PC-9 (cell line): ENCODE data around the gene SMTNL2. TPM values are rescaled to one million over a fixed set of nuclear protein-coding genes. Genes with fewer than 3 reads are reported as not detected.

Experiments
- BruUV-seq: library from RNA; stranded (reverse); fragments of 400-500 nt; replicated peaks from 2 replicates; lab custom pipeline; 2021; lab: Mats Ljungman, UMichigan
- CTCF ChIA-PET: fragments of 300-600 bp; sonication (Branson Sonifier 250); formaldehyde crosslinking; loops from one replicate; lab custom pipeline; 2022; ENCODE audit warnings: antibody characterized with exemption; lab: Charles Lee
- POLR2A ChIA-PET: fragments of 300-600 bp; sonication (Branson Sonifier 250); formaldehyde crosslinking; loops from one replicate; lab custom pipeline; 2022; ENCODE audit warnings: antibody characterized with exemption; ENCODE audit not compliant: unreplicated experiment; lab: Charles Lee
- DNase-seq, 2 experiments: peaks; one replicate each; pipeline versions ENCODE4 v3.0.0 to v3.0.0-alpha.2; 2015 to 2022; ENCODE audit warnings: mixed read lengths in 1 of 2
- H2AFZ ChIP-seq: fragments of 200-600 bp; sonication (generic); 2 replicates; pipeline ENCODE4 v1.8.1; 2017; ENCODE audit warnings: antibody characterized with exemption
- H3F3A ChIP-seq: fragments of 200-600 bp; sonication (generic); 2 replicates; pipeline ENCODE4 v1.8.1; 2017; ENCODE audit warnings: antibody characterized with exemption, mild to moderate bottlenecking, low read depth; ENCODE audit not compliant: insufficient read depth
- H3K27ac ChIP-seq: fragments of 200-600 bp; sonication (generic); 2 replicates; pipeline ENCODE4 v1.6.1; 2016; ENCODE audit warnings: mixed run types
- H3K27me3 ChIP-seq: fragments of 200-600 bp; sonication (generic); 2 replicates; pipeline ENCODE4 v1.6.1; 2016; ENCODE audit warnings: low read depth, mixed run types; ENCODE audit not compliant: insufficient read depth
- H3K36me3 ChIP-seq: fragments of 200-600 bp; sonication (generic); 2 replicates; pipeline ENCODE4 v1.6.1; 2016; ENCODE audit warnings: low read depth, mixed run types
- H3K4me1 ChIP-seq: fragments of 200-600 bp; sonication (generic); replicated peaks from 2 replicates; pipeline ENCODE4 v1.6.1; 2016; ENCODE audit warnings: mixed run types; ENCODE audit not compliant: insufficient read depth
- H3K4me2 ChIP-seq: fragments of 200-600 bp; sonication (generic); 2 replicates; pipeline ENCODE4 v1.6.1; 2017; ENCODE audit warnings: mixed run types
- H3K4me3 ChIP-seq: fragments of 200-600 bp; sonication (generic); 2 replicates; pipeline ENCODE4 v1.6.1; 2016; ENCODE audit warnings: mixed run types
- H3K79me2 ChIP-seq: fragments of 200-600 bp; sonication (generic); 2 replicates; pipeline ENCODE4 v1.6.1; 2017; ENCODE audit warnings: low read depth, mixed run types
- H3K9me2 ChIP-seq: fragments of 200-600 bp; sonication (generic); 2 replicates; pipeline ENCODE4 v1.8.1; 2017; ENCODE audit warnings: mild to moderate bottlenecking; ENCODE audit not compliant: insufficient read depth
- H3K9me3 ChIP-seq: fragments of 200-600 bp; sonication (generic); 2 replicates; pipeline ENCODE4 v1.8.1; 2016; ENCODE audit warnings: low read depth; ENCODE audit not compliant: insufficient read depth
- H4K20me1 ChIP-seq: fragments of 200-600 bp; sonication (generic); 2 replicates; pipeline ENCODE4 v1.8.1; 2017; ENCODE audit not compliant: insufficient read depth
- EZH2 ChIP-seq: fragments of 200-600 bp; sonication (generic); IDR thresholded peaks from 2 replicates; pipeline ENCODE4 v1.8.0; 2017; ENCODE audit warnings: antibody characterized with exemption, low read depth
- intact Hi-C: fragments of 100-400 bp; cut with micrococcal nuclease; formaldehyde crosslinking; loops from one replicate; pipeline ENCODE4 v1.10.0; 2022; ENCODE audit not compliant: unreplicated experiment
- total RNA-seq: library from RNA; stranded (reverse); gene quantifications from 2 replicates; pipeline ENCODE4 v1.2.3, GENCODE V29; 2021
- TF ChIP-seq, protein P1 (sequence below): fragments of 200-600 bp; sonication (generic); conservative IDR thresholded peaks from 2 replicates; pipeline ENCODE4 v1.6.1; 2017; ENCODE audit warnings: mixed run types, antibody characterized with exemption, mild to moderate bottlenecking, moderate library complexity

The SMTNL2 gene
- total RNA-seq, 1 experiment from 2014 or later = not detected

GRCh38 chr17:4536259-4536741 lies 48.0 kb upstream of the SMTNL2 start:
- ChIA-PET CTCF (no interaction called here), POLR2A (no interaction called here)
- Histone ChIP-seq H3K4me3 (no peak overlapping the region), H4K20me1 (peaks cover 36% of the 10 kb centered on the region), H3K4me1 (peaks cover 12% of the 10 kb centered on the region; the same call in 1 of the 2 replicates), H3K9me3 (no peaks in the 10 kb centered on the region), H3K27me3 (no peaks in the 10 kb centered on the region), H3F3A (peaks cover 96% of the 10 kb centered on the region), H3K27ac (no peak overlapping the region), H3K9me2 (no peaks in the 10 kb centered on the region), H2AFZ (no peak overlapping the region), H3K79me2 (no peaks in the 10 kb centered on the region), H3K36me3 (peaks cover 8% of the 10 kb centered on the region; the same call in 1 of the 2 replicates), H3K4me2 (no peak overlapping the region)
- TF ChIP-seq, protein P1, sequence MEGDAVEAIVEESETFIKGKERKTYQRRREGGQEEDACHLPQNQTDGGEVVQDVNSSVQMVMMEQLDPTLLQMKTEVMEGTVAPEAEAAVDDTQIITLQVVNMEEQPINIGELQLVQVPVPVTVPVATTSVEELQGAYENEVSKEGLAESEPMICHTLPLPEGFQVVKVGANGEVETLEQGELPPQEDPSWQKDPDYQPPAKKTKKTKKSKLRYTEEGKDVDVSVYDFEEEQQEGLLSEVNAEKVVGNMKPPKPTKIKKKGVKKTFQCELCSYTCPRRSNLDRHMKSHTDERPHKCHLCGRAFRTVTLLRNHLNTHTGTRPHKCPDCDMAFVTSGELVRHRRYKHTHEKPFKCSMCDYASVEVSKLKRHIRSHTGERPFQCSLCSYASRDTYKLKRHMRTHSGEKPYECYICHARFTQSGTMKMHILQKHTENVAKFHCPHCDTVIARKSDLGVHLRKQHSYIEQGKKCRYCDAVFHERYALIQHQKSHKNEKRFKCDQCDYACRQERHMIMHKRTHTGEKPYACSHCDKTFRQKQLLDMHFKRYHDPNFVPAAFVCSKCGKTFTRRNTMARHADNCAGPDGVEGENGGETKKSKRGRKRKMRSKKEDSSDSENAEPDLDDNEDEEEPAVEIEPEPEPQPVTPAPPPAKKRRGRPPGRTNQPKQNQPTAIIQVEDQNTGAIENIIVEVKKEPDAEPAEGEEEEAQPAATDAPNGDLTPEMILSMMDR = no peak
- no peak for TF ChIP-seq EZH2
- BruUV-seq = no TSS peak
- no peak for DNase-seq
- intact Hi-C loops = no loop called here

- ChIA-PET CTCF (no interaction called here), POLR2A (interaction anchor here (0.6 kb wide), 2 partner anchors 25 to 35 kb away, joined by 3 to 13 read pairs; no protein-coding TSS in a partner anchor)
- H3F3A ChIP-seq = peaks cover 96% of the 10 kb centered on the region
- intact Hi-C loops = no loop called here
- no TSS peak for BruUV-seq
- H3K36me3 ChIP-seq = peaks cover 11% of the 10 kb centered on the region; the same call in 1 of the 2 replicates
- no peak overlapping the region for H3K4me3 ChIP-seq
- no peak overlapping the region for H2AFZ ChIP-seq
- peak overlapping the region; percentile 31 for H3K27ac ChIP-seq
- H3K27me3 ChIP-seq = no peaks in the 10 kb centered on the region
- DNase-seq = no peak
- peaks cover 41% of the 10 kb centered on the region for H4K20me1 ChIP-seq
- H3K9me3 ChIP-seq = no peaks in the 10 kb centered on the region
- TF ChIP-seq, protein P1 = no peak
- no peak for TF ChIP-seq EZH2
- no peaks in the 10 kb centered on the region for H3K9me2 ChIP-seq
- H3K4me1 ChIP-seq = peaks cover 12% of the 10 kb centered on the region; the same call in 1 of the 2 replicates
- no peak overlapping the region for H3K4me2 ChIP-seq
- no peaks in the 10 kb centered on the region for H3K79me2 ChIP-seq
These were observed 47.5 kb upstream of the SMTNL2 start for GRCh38 chr17:4536742-4537411.

GRCh38 chr17:4537451-4538235 lies 46.7 kb upstream of the SMTNL2 start:
- intact Hi-C loops = no loop called here
- TF ChIP-seq, protein P1 = no peak
- TF ChIP-seq EZH2 = no peak
- no peak overlapping the region for H3K4me2 ChIP-seq
- H3K27ac ChIP-seq = peak overlapping the region; percentile 31; the same call in 1 of the 2 replicates
- H3F3A ChIP-seq = peaks cover 96% of the 10 kb centered on the region
- TSS peak; percentile 29 for BruUV-seq
- no peak overlapping the region for H2AFZ ChIP-seq
- CTCF ChIA-PET = no interaction called here
- peaks cover 48% of the 10 kb centered on the region for H4K20me1 ChIP-seq
- no peaks in the 10 kb centered on the region for H3K27me3 ChIP-seq
- DNase-seq = no peak
- no peak overlapping the region for H3K4me3 ChIP-seq
- H3K36me3 ChIP-seq = peaks cover 18% of the 10 kb centered on the region; the same call in 1 of the 2 replicates
- no peaks in the 10 kb centered on the region for H3K9me2 ChIP-seq
- POLR2A ChIA-PET = interaction anchor here (0.5 to 0.6 kb wide), 3 partner anchors 24 to 173 kb away, joined by 3 to 13 read pairs (median 5); partner anchors contain the start of gene ARRB2
- peaks cover 12% of the 10 kb centered on the region; the same call in 1 of the 2 replicates for H3K4me1 ChIP-seq
- no peaks in the 10 kb centered on the region for H3K9me3 ChIP-seq
- no peaks in the 10 kb centered on the region for H3K79me2 ChIP-seq
